ENCODE data around the gene CTTNBP2NL. TPM values are rescaled to one million over a fixed set of nuclear protein-coding genes. Genes with fewer than 3 reads are reported as not detected.
"Not testable (repeated sequence)": the region's sequence is repeated elsewhere in the genome, so short reads cannot be mapped to it uniquely, and the experiment has no call there.

The CTTNBP2NL gene
- total RNA-seq, 1 donor from 2014 or later, result 16.7 TPM

- DNase-seq, result no peak
These were observed 33.7 kb downstream of the CTTNBP2NL start for GRCh38 chr1:112429749-112430148.

- DNase-seq, result no peak
These were observed 35.0 kb downstream of the CTTNBP2NL start for GRCh38 chr1:112431038-112431437.

- DNase-seq, result no peak
These were observed 39.4 kb downstream of the CTTNBP2NL start for GRCh38 chr1:112435448-112435847.

- DNase-seq, result no peak
These were observed 40.6 kb downstream of the CTTNBP2NL start for GRCh38 chr1:112436384-112437156.

- not testable (repeated sequence) for DNase-seq
These were observed 42.1 kb downstream of the CTTNBP2NL start for GRCh38 chr1:112438156-112438555.

GRCh38 chr1:112439592-112439991, 43.6 kb downstream of the CTTNBP2NL start:
- no peak for DNase-seq

GRCh38 chr1:112440574-112440973, 44.6 kb downstream of the CTTNBP2NL start:
- DNase-seq, result no peak

GRCh38 chr1:112444269-112444668, 48.3 kb downstream of the CTTNBP2NL start:
- DNase-seq, result no peak

GRCh38 chr1:112445596-112445995, 49.6 kb downstream of the CTTNBP2NL start:
- no peak for DNase-seq

- no peak for DNase-seq
These were observed 50.4 kb downstream of the CTTNBP2NL start for GRCh38 chr1:112446411-112446810.

GRCh38 chr1:112448904-112449629, 53.1 kb downstream of the CTTNBP2NL start:
- DNase-seq, result no peak

GRCh38 chr1:112449630-112449983, 53.6 kb downstream of the CTTNBP2NL start:
- DNase-seq, result no peak

- DNase-seq, result no peak
These were observed 54.8 kb downstream of the CTTNBP2NL start for GRCh38 chr1:112450773-112451172.

- not testable (repeated sequence) for DNase-seq
These were observed 55.3 kb downstream of the CTTNBP2NL start for GRCh38 chr1:112451301-112451700.

- DNase-seq, result no peak
These were observed 57.9 kb downstream of the CTTNBP2NL start for GRCh38 chr1:112453876-112454275.

GRCh38 chr1:112454316-112454715, 58.3 kb downstream of the CTTNBP2NL start:
- no peak for DNase-seq

- DNase-seq, result no peak
These were observed 61.2 kb downstream of the CTTNBP2NL start for GRCh38 chr1:112457241-112457640.

- no peak for DNase-seq
These were observed 61.9 kb downstream of the CTTNBP2NL start for GRCh38 chr1:112457955-112458354.

GRCh38 chr1:112458756-112459155, 62.7 kb downstream of the CTTNBP2NL start:
- no peak for DNase-seq

GRCh38 chr1:112460615-112461014, 64.6 kb downstream of the CTTNBP2NL start:
- DNase-seq, result no peak

GRCh38 chr1:112461200-112461871, 65.3 kb downstream of the CTTNBP2NL start:
- DNase-seq, result no peak

- DNase-seq, result no peak
These were observed 66.9 kb downstream of the CTTNBP2NL start for GRCh38 chr1:112462953-112463279.

- DNase-seq, result no peak
These were observed 68.5 kb downstream of the CTTNBP2NL start for GRCh38 chr1:112464501-112464900.

All from skin of body (tissue), 2 donors.